ENCODE measurements around the gene ZDHHC4.

ZDHHC4 gene

DNA sequence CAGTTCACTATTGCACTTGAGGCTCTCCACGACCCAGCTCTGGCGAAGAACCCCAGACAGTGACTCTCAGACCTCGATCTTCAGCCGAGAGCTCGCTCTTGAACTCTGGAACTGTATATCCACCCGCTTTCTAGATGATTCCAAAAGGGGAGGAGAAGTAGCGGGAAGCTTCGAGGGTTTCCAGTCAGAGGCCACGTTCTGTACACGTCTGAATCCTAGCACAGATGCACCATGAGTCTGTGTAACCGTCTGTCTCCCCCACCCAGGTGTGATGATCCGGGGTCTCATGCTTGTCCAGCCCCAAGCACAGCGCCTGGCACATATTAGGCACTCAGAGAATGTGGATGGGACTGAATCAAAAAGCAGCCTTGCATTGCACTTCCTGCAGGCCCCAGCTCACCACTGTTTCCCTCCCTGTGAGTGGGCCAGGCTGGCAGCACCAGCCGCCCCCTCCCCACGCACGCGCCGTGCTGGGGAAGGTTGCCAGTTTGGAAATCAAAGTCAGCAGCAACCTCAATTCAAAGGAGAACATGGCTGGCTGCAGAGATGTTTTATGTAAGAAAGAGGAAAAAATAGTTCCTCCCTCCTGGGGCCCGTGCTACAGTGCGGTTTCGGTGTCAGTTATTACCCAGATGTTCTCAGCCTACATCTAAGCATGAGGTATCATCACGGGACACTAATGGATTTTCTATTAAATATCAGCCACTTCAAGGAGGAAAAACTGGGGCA is 31.7 kb upstream of the ZDHHC4 start:
- no peaks in the 10 kb centered on the region for H3K4me1 ChIP-seq (ENCODE audit: low read length)
- no peak overlapping the region for H3K4me2 ChIP-seq (ENCODE audit: low read length)
- no peak overlapping the region for H3K4me3 ChIP-seq (ENCODE audit: low read length)
- H2AFZ ChIP-seq (ENCODE audit: low read depth, low read length), result no peak overlapping the region
- no peak for TF ChIP-seq EZH2phosphoT487 (IDR thresholded peaks at IDR 0.05; ENCODE audit: low read depth)
- TF ChIP-seq, protein P1, sequence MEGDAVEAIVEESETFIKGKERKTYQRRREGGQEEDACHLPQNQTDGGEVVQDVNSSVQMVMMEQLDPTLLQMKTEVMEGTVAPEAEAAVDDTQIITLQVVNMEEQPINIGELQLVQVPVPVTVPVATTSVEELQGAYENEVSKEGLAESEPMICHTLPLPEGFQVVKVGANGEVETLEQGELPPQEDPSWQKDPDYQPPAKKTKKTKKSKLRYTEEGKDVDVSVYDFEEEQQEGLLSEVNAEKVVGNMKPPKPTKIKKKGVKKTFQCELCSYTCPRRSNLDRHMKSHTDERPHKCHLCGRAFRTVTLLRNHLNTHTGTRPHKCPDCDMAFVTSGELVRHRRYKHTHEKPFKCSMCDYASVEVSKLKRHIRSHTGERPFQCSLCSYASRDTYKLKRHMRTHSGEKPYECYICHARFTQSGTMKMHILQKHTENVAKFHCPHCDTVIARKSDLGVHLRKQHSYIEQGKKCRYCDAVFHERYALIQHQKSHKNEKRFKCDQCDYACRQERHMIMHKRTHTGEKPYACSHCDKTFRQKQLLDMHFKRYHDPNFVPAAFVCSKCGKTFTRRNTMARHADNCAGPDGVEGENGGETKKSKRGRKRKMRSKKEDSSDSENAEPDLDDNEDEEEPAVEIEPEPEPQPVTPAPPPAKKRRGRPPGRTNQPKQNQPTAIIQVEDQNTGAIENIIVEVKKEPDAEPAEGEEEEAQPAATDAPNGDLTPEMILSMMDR (IDR thresholded peaks at IDR 0.05; ENCODE audit: low read depth, low read length), result no peak
- no peaks in the 10 kb centered on the region for H3K9me3 ChIP-seq (ENCODE audit: insufficient read depth, low read length)
- no peaks in the 10 kb centered on the region for H3K79me2 ChIP-seq (ENCODE audit: low read length)
- no peaks in the 10 kb centered on the region for H3K27me3 ChIP-seq (ENCODE audit: low read depth, low read length)
- no peak overlapping the region for H3K9ac ChIP-seq (ENCODE audit: low read length)
- no peaks in the 10 kb centered on the region for H4K20me1 ChIP-seq (ENCODE audit: insufficient read depth, low read length)
- no peaks in the 10 kb centered on the region for H3K36me3 ChIP-seq (replicated peaks; ENCODE audit: low read depth, low read length)
- no peak overlapping the region for H3K27ac ChIP-seq (ENCODE audit: low read length)

DNA sequence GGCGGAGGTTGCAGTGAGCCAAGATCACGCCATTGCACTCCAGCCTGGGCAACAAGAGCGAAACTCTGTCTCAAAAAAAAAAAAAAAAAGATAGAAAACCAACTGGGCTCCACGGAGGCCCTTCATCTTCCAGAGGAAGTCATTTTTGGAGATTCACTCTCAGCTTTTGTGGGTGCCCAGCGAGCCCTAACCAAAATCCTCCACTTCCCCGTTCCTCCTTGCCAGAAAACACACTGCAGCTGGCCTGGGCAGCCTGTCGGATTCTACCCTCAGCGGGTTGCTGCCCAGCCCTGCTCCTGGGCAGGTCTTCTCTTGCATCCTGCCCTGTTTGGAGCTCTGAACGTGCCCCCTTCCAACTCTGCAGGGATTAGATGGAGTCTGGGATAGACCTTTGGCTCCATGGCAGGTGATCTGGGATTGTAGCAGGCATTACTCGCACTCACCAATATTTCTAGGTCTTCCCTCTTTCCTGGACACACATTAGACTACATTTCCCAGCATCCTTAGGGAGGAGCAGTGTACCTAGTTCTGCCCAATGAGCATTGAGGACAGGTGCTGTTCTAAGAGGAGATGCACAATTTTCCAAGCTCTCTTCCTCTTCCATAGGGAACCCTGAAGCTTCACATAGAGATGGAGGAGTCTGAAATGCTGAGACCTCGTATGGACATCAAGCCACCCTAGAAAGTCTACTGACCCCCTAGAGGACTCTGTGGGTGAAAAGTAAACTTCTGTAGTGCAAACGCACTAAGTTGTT is 30.6 kb upstream of the ZDHHC4 start:
- Histone ChIP-seq H3K4me1 (ENCODE audit: low read length) (no peaks in the 10 kb centered on the region), H2AFZ (ENCODE audit: low read depth, low read length) (no peak overlapping the region), H3K9ac (ENCODE audit: low read length) (no peak overlapping the region), H3K4me2 (ENCODE audit: low read length) (no peak overlapping the region), H3K27me3 (ENCODE audit: low read depth, low read length) (no peaks in the 10 kb centered on the region), H3K9me3 (ENCODE audit: insufficient read depth, low read length) (no peaks in the 10 kb centered on the region), H3K4me3 (ENCODE audit: low read length) (no peak overlapping the region), H4K20me1 (ENCODE audit: insufficient read depth, low read length) (no peaks in the 10 kb centered on the region), H3K36me3 (replicated peaks; ENCODE audit: low read depth, low read length) (no peaks in the 10 kb centered on the region), H3K27ac (ENCODE audit: low read length) (no peak overlapping the region), H3K79me2 (ENCODE audit: low read length) (no peaks in the 10 kb centered on the region)
- no peak for TF ChIP-seq EZH2phosphoT487 (IDR thresholded peaks at IDR 0.05; ENCODE audit: low read depth)

DNA sequence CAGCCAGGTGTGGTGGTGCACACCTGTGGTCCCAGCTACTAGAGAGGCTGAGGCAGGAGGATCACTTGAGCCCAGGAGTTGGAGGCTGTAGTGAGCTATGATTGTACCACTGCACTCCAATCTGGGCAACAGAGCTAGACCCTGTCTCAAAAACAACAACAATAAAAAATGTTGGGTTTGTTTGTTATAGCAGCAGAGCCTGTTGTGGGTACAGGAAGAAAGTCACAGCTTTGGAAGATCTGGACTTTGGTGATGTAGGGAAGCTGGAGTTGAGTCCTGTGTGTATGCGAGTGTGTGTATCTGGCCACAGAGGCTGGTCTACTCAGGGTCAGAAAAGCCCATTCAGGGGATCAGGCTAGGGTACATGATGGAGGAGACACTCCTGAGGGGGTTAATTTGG is 29.9 kb upstream of the ZDHHC4 start:
- Histone ChIP-seq H4K20me1 (ENCODE audit: insufficient read depth, low read length) (no peaks in the 10 kb centered on the region), H3K9ac (ENCODE audit: low read length) (no peak overlapping the region), H3K4me3 (ENCODE audit: low read length) (no peak overlapping the region), H3K9me3 (ENCODE audit: insufficient read depth, low read length) (no peaks in the 10 kb centered on the region), H3K27ac (ENCODE audit: low read length) (no peak overlapping the region), H3K4me1 (ENCODE audit: low read length) (no peaks in the 10 kb centered on the region), H2AFZ (ENCODE audit: low read depth, low read length) (no peak overlapping the region), H3K36me3 (replicated peaks; ENCODE audit: low read depth, low read length) (no peaks in the 10 kb centered on the region), H3K79me2 (ENCODE audit: low read length) (no peaks in the 10 kb centered on the region), H3K4me2 (ENCODE audit: low read length) (no peak overlapping the region), H3K27me3 (ENCODE audit: low read depth, low read length) (no peaks in the 10 kb centered on the region)
- TF ChIP-seq, protein P1 (IDR thresholded peaks at IDR 0.05; ENCODE audit: low read depth, low read length), result no peak
- no peak for TF ChIP-seq EZH2phosphoT487 (IDR thresholded peaks at IDR 0.05; ENCODE audit: low read depth)

DNA sequence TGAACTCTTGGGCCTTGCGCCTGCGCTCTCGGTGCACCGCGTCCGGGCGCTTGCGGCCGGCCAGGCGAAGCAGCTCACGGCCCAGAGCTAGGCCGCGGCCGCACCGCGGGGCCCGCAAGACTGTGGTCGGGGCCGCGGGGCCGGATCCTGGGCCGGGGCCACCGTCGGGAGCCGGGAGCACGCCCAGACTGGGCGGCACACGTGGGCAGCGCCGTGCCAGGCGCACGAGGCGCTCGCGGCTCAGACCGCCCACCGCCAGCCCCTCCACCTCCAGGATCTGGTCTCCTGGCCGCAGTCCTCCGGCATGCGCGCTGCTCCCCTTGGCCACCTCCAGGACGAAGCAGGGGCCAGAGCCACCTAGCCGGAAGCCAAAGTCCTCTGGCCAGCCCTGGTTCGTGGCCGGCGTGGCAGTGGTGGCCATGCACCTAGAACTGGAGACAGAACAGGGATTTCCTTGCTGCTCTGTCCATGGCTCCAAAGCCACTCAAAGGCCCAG is 26.2 kb upstream of the ZDHHC4 start, which contains the start of gene GRID2IP:
TSS of gene GRID2IP (minus strand) at position 446 of the 496 bp plus-strand sequence. CDS start at position 421, 25 bp downstream.
- no peak within 1 kb of the TSS for H3K9ac ChIP-seq (ENCODE audit: low read length)
- no peak within 1 kb of the TSS for H3K27ac ChIP-seq (ENCODE audit: low read length)
- no peaks in the 10 kb centered on the region for H4K20me1 ChIP-seq (ENCODE audit: insufficient read depth, low read length)
- no peaks in the 10 kb centered on the region for H3K4me1 ChIP-seq (ENCODE audit: low read length)
- no peaks in the 10 kb centered on the region for H3K9me3 ChIP-seq (ENCODE audit: insufficient read depth, low read length)
- no peak within 1 kb of the TSS for H2AFZ ChIP-seq (ENCODE audit: low read depth, low read length)
- TF ChIP-seq, protein P1 (IDR thresholded peaks at IDR 0.05; ENCODE audit: low read depth, low read length), result no peak
- TF ChIP-seq EZH2phosphoT487 (IDR thresholded peaks at IDR 0.05; ENCODE audit: low read depth), result no peak
- no peak within 1 kb of the TSS for H3K4me3 ChIP-seq (ENCODE audit: low read length)
- no peaks in the 10 kb centered on the region for H3K27me3 ChIP-seq (ENCODE audit: low read depth, low read length)
- no peaks in the 10 kb centered on the region for H3K36me3 ChIP-seq (replicated peaks; ENCODE audit: low read depth, low read length)
- H3K79me2 ChIP-seq (ENCODE audit: low read length), result no peaks in the 10 kb centered on the region
- H3K4me2 ChIP-seq (ENCODE audit: low read length), result no peak within 1 kb of the TSS
